DMS153 treated with DMSO at 0.1 percent for 48 hours (cell line): ENCODE data around the gene PLEKHG4B.
"Not testable (repeated sequence)": the region's sequence is repeated elsewhere in the genome, so short reads cannot be mapped to it uniquely, and the experiment has no call there.

Source experiments
- DNase-seq: peaks from one replicate; lab custom pipeline; 2025; ENCODE audit not compliant: unreplicated experiment; lab: John Stamatoyannopoulos, UW

Gene PLEKHG4B

GRCh38 chr5:154826-155225 is 62.9 kb downstream of the PLEKHG4B start:
- no peak for DNase-seq

- DNase-seq: no peak
These were observed 63.9 kb downstream of the PLEKHG4B start for GRCh38 chr5:155651-156410.

- no peak for DNase-seq
These were observed 64.6 kb downstream of the PLEKHG4B start for GRCh38 chr5:156411-157072.

DNA sequence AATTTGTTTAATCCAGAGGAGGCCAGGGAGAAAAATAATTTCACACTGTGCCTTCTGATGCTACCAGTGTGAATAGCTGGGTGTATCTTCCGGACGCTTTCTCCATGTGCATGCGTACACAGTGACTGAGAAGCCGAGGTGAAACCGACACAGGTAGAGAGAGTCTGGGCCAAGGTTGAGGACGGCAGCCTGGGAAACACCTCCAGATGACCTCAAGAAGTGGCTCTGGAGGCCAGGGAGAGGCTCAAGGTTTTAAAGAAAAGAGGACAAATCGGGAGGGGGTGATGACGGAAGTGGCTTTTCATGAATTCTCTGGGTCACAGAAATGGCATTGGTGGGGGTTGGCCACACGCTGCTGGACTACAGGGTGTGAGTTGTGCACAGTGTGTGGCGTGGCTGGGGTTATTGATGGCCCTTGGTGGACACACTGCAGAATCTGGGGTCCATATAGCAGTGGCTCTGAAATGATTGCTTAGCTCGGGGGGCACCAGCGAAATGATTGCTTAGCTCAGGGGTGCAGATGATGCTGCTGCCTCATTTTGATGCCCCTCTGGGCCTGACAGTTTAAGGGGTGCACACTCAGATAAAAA is 65.3 kb downstream of the PLEKHG4B start:
- DNase-seq: no peak

GRCh38 chr5:157801-158200 is 65.8 kb downstream of the PLEKHG4B start:
- DNase-seq: no peak

DNA sequence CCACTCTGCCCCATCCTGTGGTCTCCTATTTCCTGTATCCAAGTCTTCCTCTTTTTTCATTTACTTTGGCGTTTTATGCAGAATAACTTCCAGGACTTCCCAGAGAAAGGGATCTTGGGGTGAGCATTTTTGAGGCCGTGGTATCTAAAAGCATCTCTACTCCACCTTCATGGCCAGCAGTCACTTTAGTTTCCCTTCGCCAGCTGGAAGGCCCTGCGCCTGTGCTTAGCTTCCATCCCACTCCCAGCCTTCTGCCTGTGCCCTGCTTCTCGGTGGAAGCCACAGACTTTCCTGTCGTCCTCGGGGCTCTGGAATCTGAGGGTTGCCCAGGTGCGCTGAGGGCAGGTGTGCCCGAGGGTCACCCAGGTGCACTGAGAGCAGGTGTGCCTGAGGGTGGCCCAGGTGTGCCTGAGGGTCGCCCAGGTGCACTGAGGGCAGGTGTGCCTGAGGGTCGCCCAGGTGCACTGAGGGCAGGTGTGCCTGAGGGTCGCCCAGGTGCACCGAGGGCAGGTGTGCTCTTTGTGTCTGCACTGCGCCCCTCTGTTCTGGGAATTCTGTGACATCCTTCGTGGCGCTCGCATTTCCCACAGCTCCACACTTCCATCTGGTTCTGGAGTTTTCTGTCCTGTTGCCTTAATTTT is 67.0 kb downstream of the PLEKHG4B start:
- DNase-seq: no peak

DNA sequence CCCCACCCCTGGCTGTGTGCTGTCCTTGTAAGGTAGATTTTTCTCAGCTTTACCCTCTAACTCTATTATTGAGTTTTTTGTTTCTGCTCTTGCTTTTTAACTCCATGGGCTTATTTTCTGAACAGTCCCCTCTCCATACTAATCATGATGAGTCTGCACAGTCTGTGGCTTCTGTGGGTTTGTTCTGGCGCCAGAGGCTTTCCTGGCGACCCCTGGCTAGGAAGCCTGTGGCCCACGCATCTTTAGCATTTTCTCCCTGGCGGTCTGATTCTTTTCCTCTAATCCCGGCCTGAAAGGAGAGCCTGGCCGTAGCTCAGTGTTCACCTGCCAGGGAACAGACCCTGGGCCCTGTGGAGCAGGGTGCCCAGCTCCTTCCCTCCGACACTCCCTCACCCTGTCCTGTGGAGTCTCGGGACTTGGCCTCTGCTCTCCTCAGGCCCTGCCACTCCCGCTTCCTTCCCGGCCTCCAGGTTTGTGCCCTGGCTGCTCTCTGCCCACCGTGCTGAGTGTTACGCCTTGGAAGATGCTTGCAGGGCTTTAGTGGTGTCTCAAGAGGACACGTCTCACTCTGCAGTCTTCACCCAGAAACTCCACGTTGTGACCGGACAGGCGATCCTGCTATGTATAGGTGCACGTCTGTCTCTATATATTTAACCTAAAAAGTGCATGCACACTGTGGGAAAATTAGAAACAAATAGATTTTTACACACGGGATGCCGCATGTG is 67.6 kb downstream of the PLEKHG4B start:
- no peak for DNase-seq

- DNase-seq: no peak
These were observed 68.2 kb downstream of the PLEKHG4B start for GRCh38 chr5:160173-160510.

DNA sequence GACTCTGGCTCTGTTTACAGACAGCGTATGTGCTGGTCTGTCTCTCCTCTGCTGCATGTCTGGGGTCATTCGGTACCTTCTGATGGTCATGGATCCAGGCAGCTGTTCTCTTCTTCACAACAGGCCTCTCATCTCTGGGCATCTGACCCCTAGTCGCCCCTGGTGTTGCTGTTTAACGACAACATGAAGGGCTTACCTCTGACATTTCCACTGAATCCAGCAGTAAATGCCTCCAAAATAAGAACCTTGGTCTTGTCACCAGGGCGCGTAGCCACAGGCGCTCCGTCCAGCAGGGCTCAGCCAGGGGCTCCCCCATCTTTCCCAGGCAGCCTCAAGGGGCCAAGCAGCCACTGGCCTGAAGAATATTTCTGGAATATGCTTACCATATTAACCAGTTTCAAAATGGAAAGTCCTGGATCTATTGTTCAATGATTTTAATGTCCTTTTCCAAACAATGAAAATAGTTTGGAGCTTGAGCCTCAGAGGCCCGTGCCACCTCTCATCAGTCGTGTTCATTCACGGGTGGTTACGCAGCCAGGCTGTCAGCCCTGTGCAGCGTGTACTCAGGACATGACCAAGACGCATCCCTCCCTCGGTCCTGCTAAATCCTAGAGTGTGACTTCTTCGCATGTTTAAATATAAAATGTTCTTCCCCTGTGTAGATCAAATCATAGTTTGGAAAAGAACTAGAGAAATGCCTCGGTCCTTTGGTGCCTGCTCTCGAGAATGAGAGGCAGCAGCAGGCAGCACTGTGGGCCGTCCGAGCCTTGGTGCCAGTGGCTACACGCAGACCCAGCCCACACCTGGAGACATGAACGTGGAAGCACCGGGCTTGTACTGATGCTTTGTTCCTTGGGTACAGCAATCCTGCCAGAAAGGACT is 69.2 kb downstream of the PLEKHG4B start:
- no peak for DNase-seq

DNA sequence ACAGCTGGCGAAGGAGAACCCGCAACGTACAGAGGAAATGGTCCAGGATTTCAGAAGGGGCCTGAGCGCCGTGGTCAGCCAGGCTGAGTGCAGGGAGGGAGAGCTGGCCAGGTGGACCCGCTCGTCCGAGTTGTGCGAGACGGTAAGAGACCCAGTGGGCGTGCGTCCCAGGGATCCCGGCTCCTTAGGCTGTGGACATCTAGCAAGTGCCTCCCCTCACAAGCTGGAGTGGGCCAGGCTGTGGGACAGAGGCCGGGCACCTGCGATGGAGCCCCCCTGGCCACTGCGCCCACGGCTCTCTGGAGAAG is 69.8 kb downstream of the PLEKHG4B start:
- no peak for DNase-seq

DNA sequence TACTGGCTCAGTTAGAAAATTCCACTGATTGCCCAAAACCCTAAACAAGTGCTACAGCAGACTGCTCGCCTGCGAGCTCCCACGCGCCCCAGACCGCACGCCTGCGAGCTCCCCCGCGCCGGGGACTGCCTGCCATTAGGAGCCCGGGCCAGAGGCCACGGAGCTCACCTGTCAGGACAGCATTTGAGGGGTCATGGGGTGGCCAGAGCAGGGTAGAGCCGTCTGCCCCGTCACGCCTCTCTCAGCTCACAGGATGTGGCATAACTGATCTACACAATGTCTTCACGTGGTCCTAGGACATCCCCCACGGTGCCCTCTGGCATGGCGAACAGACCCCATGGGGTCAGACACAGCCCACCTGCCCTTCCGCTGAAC is 70.2 kb downstream of the PLEKHG4B start:
- no peak for DNase-seq

DNA sequence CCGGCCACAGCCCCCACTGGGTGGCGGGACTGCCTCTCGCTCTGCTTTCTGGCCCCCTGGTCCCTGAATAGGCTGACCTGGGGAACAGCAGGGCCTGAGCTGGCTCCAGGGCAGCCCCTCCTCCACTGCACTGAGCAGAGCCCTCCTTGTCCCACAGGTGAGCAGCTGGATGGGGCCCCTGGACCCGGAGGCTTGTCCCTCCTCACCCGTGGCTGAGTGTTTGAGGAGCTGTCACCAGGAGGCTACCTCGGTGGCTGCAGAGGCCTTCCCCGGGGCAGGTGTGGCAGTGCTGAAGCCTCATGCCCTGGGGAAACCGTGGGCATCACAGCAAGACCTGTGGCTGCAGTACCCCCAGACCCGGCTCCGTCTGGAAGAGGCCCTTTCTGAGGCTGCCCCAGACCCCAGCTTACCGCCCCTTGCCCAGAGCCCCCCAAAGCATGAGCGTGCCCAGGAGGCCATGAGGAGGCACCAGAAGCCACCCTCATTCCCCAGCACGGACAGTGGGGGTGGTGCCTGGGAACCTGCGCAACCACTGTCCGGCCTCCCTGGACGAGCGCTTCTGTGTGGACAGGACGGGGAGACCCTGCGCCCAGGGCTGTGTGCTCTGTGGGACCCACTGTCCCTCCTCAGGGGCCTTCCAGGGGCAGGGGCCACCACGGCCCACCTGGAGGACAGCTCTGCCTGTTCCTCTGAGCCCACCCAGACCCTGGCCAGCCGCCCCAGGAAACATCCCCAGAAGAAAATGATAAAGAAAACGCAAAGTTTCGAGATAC is 70.8 kb downstream of the PLEKHG4B start:
- DNase-seq: no peak

DNA sequence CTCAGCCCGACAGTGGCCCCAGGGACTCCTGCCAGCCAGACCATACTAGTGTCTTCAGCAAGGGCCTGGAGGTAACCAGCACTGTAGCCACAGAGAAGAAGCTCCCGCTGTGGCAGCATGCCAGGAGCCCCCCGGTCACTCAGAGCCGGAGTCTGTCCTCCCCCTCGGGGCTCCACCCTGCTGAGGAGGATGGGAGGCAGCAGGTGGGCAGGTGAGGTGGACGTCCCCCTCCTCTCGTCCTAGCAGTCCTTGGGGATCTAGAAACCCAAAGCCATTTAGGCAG is 71.3 kb downstream of the PLEKHG4B start:
- DNase-seq: no peak

DNA sequence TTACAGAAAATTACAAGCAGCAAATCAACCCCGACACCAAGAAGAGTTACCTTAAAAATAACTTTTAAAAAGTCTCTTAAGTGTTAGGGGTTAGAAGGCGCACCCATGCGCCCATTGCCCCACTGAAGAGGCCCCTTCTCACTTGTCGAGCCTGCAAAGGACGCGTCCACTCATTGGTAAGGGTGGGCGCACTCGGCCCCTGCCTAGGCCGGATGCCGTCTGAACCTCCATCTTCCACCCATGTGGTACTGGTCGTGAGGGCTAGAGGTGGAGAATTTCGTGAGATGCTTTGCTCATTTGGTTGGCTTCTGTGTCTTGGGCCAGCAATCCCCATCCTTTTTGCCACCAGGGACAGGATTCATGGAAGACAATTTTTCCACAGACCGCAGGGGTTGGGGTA is 71.9 kb downstream of the PLEKHG4B start:
- DNase-seq: no peak

DNA sequence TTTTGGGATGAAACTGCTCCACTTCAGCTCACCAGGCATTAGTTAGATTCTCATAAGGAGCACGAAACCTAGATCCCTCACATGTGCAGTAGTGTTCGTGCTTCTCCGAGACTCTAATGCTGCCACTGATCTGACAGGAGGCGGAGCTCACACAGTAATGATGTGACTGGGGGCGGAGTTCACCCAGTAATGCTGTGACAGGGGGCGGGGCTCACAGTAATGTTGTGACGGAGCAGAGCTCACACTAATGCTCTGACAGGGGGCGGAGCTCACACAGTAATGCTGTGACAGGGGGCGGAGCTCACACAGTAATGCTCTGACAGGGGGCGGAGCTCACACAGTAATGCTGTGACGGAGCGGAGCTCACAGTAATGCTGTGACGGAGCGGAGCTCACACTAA is 72.3 kb downstream of the PLEKHG4B start:
- no peak for DNase-seq

GRCh38 chr5:164783-165182 is 72.8 kb downstream of the PLEKHG4B start:
- not testable (repeated sequence) for DNase-seq

DNA sequence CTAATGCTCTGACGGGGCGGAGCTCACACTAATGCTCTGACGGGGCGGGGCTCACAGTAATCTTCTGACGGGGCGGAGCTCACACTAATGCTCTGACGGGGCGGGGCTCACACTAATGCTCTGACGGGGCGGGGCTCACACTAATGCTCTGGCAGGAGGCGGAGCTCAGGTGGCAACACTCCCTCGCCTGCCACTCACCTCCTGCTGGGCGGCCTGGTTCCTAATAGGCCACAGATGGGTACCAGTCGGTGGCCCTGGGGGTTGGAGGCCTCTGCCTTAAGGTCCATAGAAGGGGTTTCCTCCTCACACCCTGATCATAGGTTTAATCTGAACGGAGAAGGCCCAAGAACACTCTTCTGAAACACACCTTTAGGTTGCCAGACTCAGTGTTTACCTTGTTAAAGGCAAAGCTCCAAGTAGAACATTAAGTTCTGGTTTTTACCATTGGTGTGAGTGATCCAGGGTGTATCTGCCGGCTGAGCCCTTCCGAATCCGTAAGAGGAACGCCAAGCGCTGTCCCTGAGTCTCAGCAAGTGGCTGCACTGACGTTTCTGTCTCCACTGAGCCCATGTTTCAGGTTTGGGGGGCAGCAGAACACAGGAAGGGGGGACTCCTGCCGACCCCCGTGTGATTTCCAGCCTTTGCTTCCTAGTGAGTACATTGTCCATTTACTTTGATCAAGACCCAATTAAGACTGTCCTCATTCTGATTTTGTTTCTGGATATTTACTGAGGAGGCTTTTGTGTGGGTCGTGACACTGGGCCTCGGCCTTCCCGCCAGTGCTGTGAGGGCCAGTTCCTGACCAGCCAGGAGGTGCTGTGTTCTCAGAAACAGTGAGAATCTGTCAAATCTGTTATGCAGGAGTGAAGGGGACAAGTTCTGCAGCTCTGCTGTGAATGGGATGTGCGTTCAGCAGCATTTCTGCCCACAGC is 74.7 kb downstream of the PLEKHG4B start:
- DNase-seq: no peak

GRCh38 chr5:167511-167910 is 75.5 kb downstream of the PLEKHG4B start:
- DNase-seq: no peak
